PC-3 (cell line): ENCODE results near the gene OPRD1. TPM values are rescaled to one million over a fixed set of nuclear protein-coding genes. Genes with fewer than 3 reads are reported as not detected.

ENCODE experiments used
- ATAC-seq: fragments of 200-7000 bp; cut with Tn5 transposase; 2 replicates; pipeline ENCODE4 v1.9.1; 2020; ENCODE audit warnings: mild to moderate bottlenecking, moderate library complexity
- BruUV-seq: library from RNA; stranded (reverse); fragments of 400-500 nt; replicated peaks from 2 replicates; lab custom pipeline; 2021; lab: Mats Ljungman, UMichigan
- CTCF ChIA-PET: fragments of 300-600 bp; sonication (Branson Sonifier 250); formaldehyde crosslinking; loops from one replicate; lab custom pipeline; 2022; ENCODE audit warnings: antibody characterized with exemption; lab: Charles Lee
- POLR2A ChIA-PET: fragments of 300-600 bp; sonication (Branson Sonifier 250); formaldehyde crosslinking; loops from one replicate; lab custom pipeline; 2022; ENCODE audit warnings: antibody characterized with exemption; ENCODE audit not compliant: unreplicated experiment; lab: Charles Lee
- DNase-seq: peaks from one replicate; pipeline ENCODE4 v3.0.0-alpha.2; 2015
- H2AFZ ChIP-seq: fragments of 300-600 bp; sonication (generic); 2 replicates; pipeline ENCODE4 v1.6.0; 2016; ENCODE audit warnings: antibody characterized with exemption, low read length
- H3F3A ChIP-seq: fragments of 300-600 bp; sonication (generic); one replicate; pipeline ENCODE4 v1.6.0; 2017; ENCODE audit warnings: antibody characterized with exemption, low read length, control low read depth, mild to moderate bottlenecking; ENCODE audit not compliant: unreplicated experiment
- H3K27ac ChIP-seq: fragments of 300-600 bp; sonication (generic); 2 replicates; pipeline ENCODE4 v1.5.1; 2016; ENCODE audit warnings: mild to moderate bottlenecking, low read length
- H3K27me3 ChIP-seq: fragments of 300-600 bp; sonication (generic); 2 replicates; pipeline ENCODE4 v1.6.1; 2016; ENCODE audit warnings: low read length, mixed read lengths
- H3K36me3 ChIP-seq: fragments of 300-600 bp; sonication (generic); 2 replicates; pipeline ENCODE4 v1.6.1; 2016; ENCODE audit warnings: low read depth, mixed run types, low read length, mixed read lengths
- H3K4me1 ChIP-seq: fragments of 300-600 bp; sonication (generic); 2 replicates; pipeline ENCODE4 v1.5.1; 2016; ENCODE audit warnings: low read length; ENCODE audit not compliant: insufficient read depth
- H3K4me2 ChIP-seq: fragments of 300-600 bp; sonication (generic); 2 replicates; pipeline ENCODE4 v1.6.0; 2016; ENCODE audit warnings: low read length
- H3K4me3 ChIP-seq: fragments of 300-600 bp; sonication (generic); 2 replicates; pipeline ENCODE4 v1.5.1; 2016; ENCODE audit warnings: mild to moderate bottlenecking, low read length, mixed read lengths
- H3K79me2 ChIP-seq: fragments of 300-600 bp; sonication (generic); 2 replicates; pipeline ENCODE4 v1.6.1; 2017; ENCODE audit warnings: low read length, mixed read lengths
- H3K9ac ChIP-seq: fragments of 300-600 bp; sonication (generic); 2 replicates; pipeline ENCODE4 v1.6.0; 2016; ENCODE audit warnings: mild to moderate bottlenecking, low read length
- H3K9me2 ChIP-seq: fragments of 300-600 bp; sonication (generic); replicated peaks from 2 replicates; pipeline ENCODE4 v1.6.1; 2016; ENCODE audit warnings: mixed run types, low read length, mixed read lengths
- H3K9me3 ChIP-seq: fragments of 300-600 bp; sonication (generic); 2 replicates; pipeline ENCODE4 v1.6.1; 2016; ENCODE audit warnings: low read length, mixed read lengths
- H4K20me1 ChIP-seq: fragments of 300-600 bp; sonication (generic); 2 replicates; pipeline ENCODE4 v1.6.1; 2016; ENCODE audit warnings: low read length, mixed read lengths
- EZH2 ChIP-seq: fragments of 300-600 bp; sonication (generic); IDR thresholded peaks from one replicate; pipeline ENCODE4 v1.6.1; 2017; ENCODE audit warnings: antibody characterized with exemption, mild to moderate bottlenecking, low read length; ENCODE audit not compliant: unreplicated experiment
- EZH2phosphoT487 ChIP-seq: fragments of 300-600 bp; sonication (generic); IDR thresholded peaks from 2 replicates; pipeline ENCODE4 v1.6.1; 2018; ENCODE audit warnings: mild to moderate bottlenecking, antibody characterized with exemption, low read length, borderline replicate concordance
- intact Hi-C: fragments of 100-400 bp; cut with micrococcal nuclease; formaldehyde crosslinking; loops from 2 replicates; pipeline ENCODE4 v1.9.0; 2023
- total RNA-seq: library from RNA; depleted of rRNA; stranded (reverse); fragments of >200 nt; gene quantifications from 2 replicates; pipeline ENCODE4 v1.2.3, GENCODE V29; 2014
- TF ChIP-seq, protein P1 (sequence below): fragments of 300-600 bp; sonication (generic); conservative IDR thresholded peaks from 2 replicates; pipeline ENCODE4 v1.5.1; 2017; ENCODE audit warnings: antibody characterized with exemption, low read depth, mild to moderate bottlenecking, low read length

OPRD1 gene
- total RNA-seq, 1 experiment from 2014 or later, result not detected

DNA sequence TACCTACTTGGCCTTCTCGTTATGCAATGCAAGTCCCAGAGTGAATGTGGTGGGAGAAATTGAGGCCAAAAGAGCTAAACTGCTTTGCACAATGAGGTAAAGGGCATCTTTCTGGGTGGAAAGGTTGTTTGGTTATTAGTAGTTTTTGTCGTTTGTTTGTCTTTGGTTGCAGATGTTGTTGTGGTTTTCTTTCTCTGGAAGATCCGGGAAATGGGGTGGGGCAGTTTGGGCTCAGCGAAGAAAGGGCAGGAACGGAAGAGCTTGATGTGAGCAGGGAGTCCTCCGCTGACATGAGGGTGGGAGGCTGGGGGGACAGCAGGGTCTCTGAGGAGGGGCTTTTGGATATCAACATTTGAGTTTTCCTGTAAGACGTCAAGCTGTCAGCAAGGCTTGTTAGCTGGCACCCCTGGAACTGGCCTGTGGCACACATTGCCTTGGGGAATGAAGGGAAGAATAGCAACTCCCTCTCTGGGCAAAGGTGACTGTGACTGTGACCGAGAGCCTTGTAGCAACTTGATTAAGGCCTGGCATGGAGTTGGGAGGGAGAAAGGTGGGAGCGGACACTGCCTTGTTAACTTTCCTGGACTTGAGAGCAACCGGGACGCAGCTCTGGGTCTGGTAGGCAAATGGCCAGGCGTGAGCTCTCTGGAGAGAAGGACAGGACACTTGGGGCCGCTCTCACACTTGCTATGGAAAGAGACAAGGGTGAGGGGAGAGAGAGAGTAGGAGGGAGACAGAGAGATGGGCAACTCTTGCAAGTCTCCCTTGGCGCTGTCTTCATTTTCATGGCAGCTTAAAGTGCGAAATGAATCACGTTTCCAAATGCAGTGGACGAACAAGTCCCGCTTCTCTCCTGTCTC lies 15.4 kb upstream of the OPRD1 start:
- BruUV-seq, result no TSS peak
- ATAC-seq, result no peak

DNA sequence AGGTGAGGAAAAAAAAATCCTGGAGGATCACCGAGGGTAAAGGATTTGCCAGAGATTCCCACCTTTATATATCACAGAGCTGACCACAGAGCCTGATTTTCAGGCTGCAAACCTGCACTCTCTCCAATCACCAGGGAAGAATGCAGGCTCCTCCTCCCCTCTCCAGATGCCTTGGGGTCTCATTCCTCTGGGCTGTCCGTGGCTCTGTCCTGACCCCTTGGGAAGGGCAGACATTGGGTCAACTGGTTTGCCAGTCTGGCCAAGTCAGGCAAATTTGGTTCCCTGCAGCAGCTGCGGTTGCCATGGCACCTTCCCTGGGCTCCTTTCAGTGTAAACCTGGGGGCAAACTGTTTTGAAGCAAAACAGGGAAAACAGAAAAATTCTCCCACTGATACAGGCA lies 11.6 kb upstream of the OPRD1 start:
- DNase-seq (no peak), ATAC-seq (no peak)
- Histone ChIP-seq H3K4me1 (no peaks in the 10 kb centered on the region), H3K27ac (no peak overlapping the region), H3K9ac (no peak overlapping the region), H3K27me3 (no peaks in the 10 kb centered on the region), H3K9me3 (no peaks in the 10 kb centered on the region), H3K4me3 (no peak overlapping the region), H2AFZ (no peak overlapping the region), H3K9me2 (no peaks in the 10 kb centered on the region), H3F3A (no peaks in the 10 kb centered on the region), H3K79me2 (no peaks in the 10 kb centered on the region), H3K4me2 (no peak overlapping the region), H4K20me1 (no peaks in the 10 kb centered on the region), H3K36me3 (no peaks in the 10 kb centered on the region)
- POLR2A ChIA-PET, result no interaction called here
- no peak for TF ChIP-seq EZH2phosphoT487
- no peak for TF ChIP-seq EZH2
- TF ChIP-seq, protein P1, sequence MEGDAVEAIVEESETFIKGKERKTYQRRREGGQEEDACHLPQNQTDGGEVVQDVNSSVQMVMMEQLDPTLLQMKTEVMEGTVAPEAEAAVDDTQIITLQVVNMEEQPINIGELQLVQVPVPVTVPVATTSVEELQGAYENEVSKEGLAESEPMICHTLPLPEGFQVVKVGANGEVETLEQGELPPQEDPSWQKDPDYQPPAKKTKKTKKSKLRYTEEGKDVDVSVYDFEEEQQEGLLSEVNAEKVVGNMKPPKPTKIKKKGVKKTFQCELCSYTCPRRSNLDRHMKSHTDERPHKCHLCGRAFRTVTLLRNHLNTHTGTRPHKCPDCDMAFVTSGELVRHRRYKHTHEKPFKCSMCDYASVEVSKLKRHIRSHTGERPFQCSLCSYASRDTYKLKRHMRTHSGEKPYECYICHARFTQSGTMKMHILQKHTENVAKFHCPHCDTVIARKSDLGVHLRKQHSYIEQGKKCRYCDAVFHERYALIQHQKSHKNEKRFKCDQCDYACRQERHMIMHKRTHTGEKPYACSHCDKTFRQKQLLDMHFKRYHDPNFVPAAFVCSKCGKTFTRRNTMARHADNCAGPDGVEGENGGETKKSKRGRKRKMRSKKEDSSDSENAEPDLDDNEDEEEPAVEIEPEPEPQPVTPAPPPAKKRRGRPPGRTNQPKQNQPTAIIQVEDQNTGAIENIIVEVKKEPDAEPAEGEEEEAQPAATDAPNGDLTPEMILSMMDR, result no peak
- intact Hi-C loops, result no loop called here
- CTCF ChIA-PET, result no interaction called here
- no TSS peak for BruUV-seq

More for the DNA sequence above, 15.4 kb upstream of the OPRD1 start:
- Histone ChIP-seq H3K4me2 (no peak overlapping the region), H3K9me3 (no peaks in the 10 kb centered on the region), H3K36me3 (no peaks in the 10 kb centered on the region), H4K20me1 (no peaks in the 10 kb centered on the region), H3K79me2 (no peaks in the 10 kb centered on the region), H3K27me3 (no peaks in the 10 kb centered on the region), H2AFZ (no peak overlapping the region), H3F3A (no peaks in the 10 kb centered on the region), H3K4me3 (no peak overlapping the region), H3K4me1 (no peaks in the 10 kb centered on the region), H3K9me2 (no peaks in the 10 kb centered on the region), H3K9ac (no peak overlapping the region), H3K27ac (no peak overlapping the region)
- TF ChIP-seq EZH2, result no peak
- TF ChIP-seq EZH2phosphoT487, result no peak
- TF ChIP-seq, protein P1, result 0 out of 2 replicates have a peak, but pooled peaks have one; percentile 13
- CTCF ChIA-PET, result interaction anchor here (0.6 kb wide), 1 partner anchor 11 kb away, joined by 3 read pairs; no protein-coding TSS in a partner anchor
- DNase-seq, result no peak
- POLR2A ChIA-PET, result no interaction called here
- intact Hi-C loops, result no loop called here

DNA sequence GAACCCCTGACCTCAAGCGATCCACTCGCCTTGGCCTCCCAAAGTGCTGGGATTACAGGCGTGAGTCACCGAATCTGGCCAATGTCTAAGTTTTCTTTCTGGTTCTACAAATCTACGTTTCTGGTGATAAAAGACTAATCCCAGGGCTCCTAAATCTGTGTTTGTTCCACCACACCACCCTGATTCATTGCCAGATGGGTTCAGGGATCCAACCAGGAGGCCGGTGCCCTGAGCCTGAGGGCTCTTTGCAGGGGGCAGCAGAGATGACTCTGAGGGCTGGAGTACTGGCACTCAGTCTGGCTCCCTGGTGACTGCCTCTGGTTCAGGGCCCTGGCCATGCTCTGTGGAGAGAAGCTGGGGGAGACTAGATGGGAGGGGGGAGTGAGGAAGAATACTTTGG lies 10.5 kb upstream of the OPRD1 start:
- ChIA-PET CTCF (no interaction called here), POLR2A (no interaction called here)
- Histone ChIP-seq H3K9ac (no peak overlapping the region), H3K9me2 (no peaks in the 10 kb centered on the region), H3K36me3 (no peaks in the 10 kb centered on the region), H3K27ac (no peak overlapping the region), H3K27me3 (no peaks in the 10 kb centered on the region), H3K79me2 (no peaks in the 10 kb centered on the region), H3F3A (no peaks in the 10 kb centered on the region), H3K4me2 (no peak overlapping the region), H3K4me3 (no peak overlapping the region), H2AFZ (no peak overlapping the region), H4K20me1 (no peaks in the 10 kb centered on the region), H3K4me1 (no peaks in the 10 kb centered on the region), H3K9me3 (no peaks in the 10 kb centered on the region)
- no peak for ATAC-seq
- no peak for DNase-seq
- intact Hi-C loops, result no loop called here
- TF ChIP-seq, protein P1, result no peak
- no peak for TF ChIP-seq EZH2phosphoT487
- no peak for TF ChIP-seq EZH2
- BruUV-seq, result no TSS peak
